H1 (cell line): ENCODE data around the gene SLC3A2. TPM values are rescaled to one million over a fixed set of nuclear protein-coding genes. Genes with fewer than 3 reads are reported as not detected.
A peak's percentile ranks its signal among the peaks of the same experiment; 100 is the strongest.

Experiments
- CTCF ChIA-PET: fragments of 300-600 bp; sonication (Branson Sonifier 250); formaldehyde crosslinking; loops from one replicate; lab custom pipeline; 2021; ENCODE audit not compliant: partially characterized antibody; lab: Charles Lee
- POLR2A ChIA-PET: fragments of 300-600 bp; sonication (Branson Sonifier 250); formaldehyde crosslinking; loops from one replicate; lab custom pipeline; 2021; ENCODE audit warnings: inconsistent platforms; ENCODE audit not compliant: partially characterized antibody; lab: Charles Lee
- DNase-seq, 2 experiments: peaks; one replicate each; pipeline versions ENCODE4 v3.0.0 to v3.0.0-alpha.2; 2010 to 2022; ENCODE audit warnings: low spot score in 2 of 2, low read depth in 1 of 2, mixed read lengths in 1 of 2
- FAIRE-seq: peaks from 2 replicates; lab custom pipeline; 2011; peaks lifted over from hg19 to GRCh38; lab: Jason Lieb, UNC
- H2AFZ ChIP-seq: 2 replicates; pipeline ENCODE4 v1.8.1; 2012; ENCODE audit warnings: low read length, inconsistent platforms
- H2AK5ac ChIP-seq: 2 replicates; pipeline ENCODE4 v1.6.1; 2013; ENCODE audit warnings: low read depth, low read length
- H2BK120ac ChIP-seq: replicated peaks from 2 replicates; pipeline ENCODE3; 2013; ENCODE audit warnings: low read depth, low read length, inconsistent platforms
- H2BK12ac ChIP-seq: 2 replicates; pipeline ENCODE4 v1.6.1; 2013; ENCODE audit warnings: low read depth, low read length
- H2BK15ac ChIP-seq: 2 replicates; pipeline ENCODE4 v1.6.1; 2013; ENCODE audit warnings: low read length
- H2BK20ac ChIP-seq: 2 replicates; pipeline ENCODE4 v1.6.1; 2013; ENCODE audit warnings: low read length
- H2BK5ac ChIP-seq: 2 replicates; pipeline ENCODE4 v1.6.1; 2013; ENCODE audit warnings: low read depth, low read length
- H3K14ac ChIP-seq: 2 replicates; pipeline ENCODE4 v1.6.1; 2013; ENCODE audit warnings: inconsistent platforms; ENCODE audit not compliant: insufficient read length
- H3K18ac ChIP-seq: 2 replicates; pipeline ENCODE4 v1.6.1; 2013; ENCODE audit warnings: low read length; ENCODE audit errors: extremely low read depth
- H3K23ac ChIP-seq: 2 replicates; pipeline ENCODE4 v1.6.1; 2013; ENCODE audit warnings: inconsistent platforms; ENCODE audit not compliant: insufficient read length
- H3K23me2 ChIP-seq: 2 replicates; pipeline ENCODE4 v1.6.1; 2013; ENCODE audit warnings: low read depth, low read length
- H3K27ac ChIP-seq: 2 replicates; pipeline ENCODE4 v1.6.1; 2011; ENCODE audit warnings: low read depth, low read length, inconsistent platforms
- H3K27me3 ChIP-seq, 4 experiments: replicated peaks in 1 of 4; 1 replicate in 1 of 4; 2 replicates in 3 of 4; pipeline versions ENCODE4 v1.6.1 to v1.8.1; 2011 to 2013; ENCODE audit warnings: low read length in 3 of 4, mild to moderate bottlenecking in 3 of 4, inconsistent platforms in 2 of 4, mixed read lengths in 2 of 4, moderate library complexity in 1 of 4; ENCODE audit not compliant: control insufficient read depth in 3 of 4, insufficient read depth in 3 of 4; ENCODE audit errors: extremely low read depth in 1 of 4
- H3K36me3 ChIP-seq, 4 experiments: 2 replicates each; pipeline versions ENCODE4 v1.6.1 to v1.8.1; 2011 to 2013; ENCODE audit warnings: mild to moderate bottlenecking in 4 of 4, low read length in 3 of 4, moderate library complexity in 2 of 4, control low read depth in 1 of 4, inconsistent platforms in 1 of 4; ENCODE audit not compliant: insufficient read depth in 4 of 4, control insufficient read depth in 2 of 4
- H3K4ac ChIP-seq: replicated peaks from 2 replicates; pipeline ENCODE3; 2013; ENCODE audit warnings: low read length, low read depth, mixed read lengths, inconsistent platforms; ENCODE audit not compliant: insufficient read length
- H3K4me1 ChIP-seq, 4 experiments: replicated peaks in 1 of 4; 1 replicate in 1 of 4; 2 replicates in 3 of 4; pipeline versions ENCODE4 v1.6.1 to v1.8.1; 2011 to 2013; ENCODE audit warnings: low read length in 3 of 4, inconsistent platforms in 2 of 4, mixed read lengths in 1 of 4; ENCODE audit not compliant: insufficient read depth in 4 of 4, control insufficient read depth in 3 of 4
- H3K4me2 ChIP-seq, 2 experiments: 2 replicates each; pipeline versions ENCODE4 v1.6.1 to v1.8.1; 2011 to 2013; ENCODE audit warnings: low read depth in 2 of 2, low read length in 2 of 2, control low read depth in 1 of 2, inconsistent platforms in 1 of 2, mild to moderate bottlenecking in 1 of 2; ENCODE audit not compliant: insufficient read depth in 1 of 2
- H3K4me3 ChIP-seq, 4 experiments: fragments of 200-600, 300-600 bp in 1 of 4; sonication (generic), shearing (Covaris generic), sonication (Bioruptor Twin) in 1 of 4; 2 replicates each; pipeline versions ENCODE4 v1.5.1 to v1.8.1; 2011 to 2016; ENCODE audit warnings: low read length in 4 of 4, low read depth in 3 of 4, control low read depth in 2 of 4, inconsistent platforms in 2 of 4, mild to moderate bottlenecking in 2 of 4, mixed read lengths in 1 of 4, moderate library complexity in 1 of 4; ENCODE audit not compliant: insufficient read depth in 2 of 4; ENCODE audit errors: extremely low read depth in 1 of 4
- H3K56ac ChIP-seq: replicated peaks from 2 replicates; pipeline ENCODE3; 2013; ENCODE audit warnings: low read depth, mild to moderate bottlenecking, mixed read lengths, low read length, inconsistent platforms; ENCODE audit not compliant: insufficient read length
- H3K79me1 ChIP-seq: 2 replicates; pipeline ENCODE4 v1.6.1; 2013; ENCODE audit warnings: low read depth, low read length, control low read depth
- H3K79me2 ChIP-seq, 2 experiments: 2 replicates each; pipeline versions ENCODE4 v1.6.1 to v1.8.1; 2012 to 2013; ENCODE audit warnings: low read length in 2 of 2, mild to moderate bottlenecking in 2 of 2, inconsistent platforms in 1 of 2; ENCODE audit not compliant: insufficient read depth in 2 of 2, control insufficient read depth in 1 of 2
- H3K9ac ChIP-seq, 4 experiments: replicated peaks in 1 of 4; 1 replicate in 1 of 4; 2 replicates in 3 of 4; pipeline versions ENCODE4 v1.6.1 to v1.8.1; 2011 to 2013; ENCODE audit warnings: low read depth in 3 of 4, low read length in 3 of 4, control low read depth in 2 of 4, mild to moderate bottlenecking in 2 of 4, moderate library complexity in 2 of 4, inconsistent platforms in 1 of 4; ENCODE audit errors: extremely low read depth in 1 of 4
- H3K9me3 ChIP-seq, 2 experiments: 2 replicates each; pipeline versions ENCODE4 v1.6.1 to v1.8.1; 2012 to 2013; ENCODE audit warnings: mild to moderate bottlenecking in 2 of 2, moderate library complexity in 2 of 2, control low read depth in 1 of 2, inconsistent platforms in 1 of 2, low read depth in 1 of 2, low read length in 1 of 2, mixed read lengths in 1 of 2; ENCODE audit not compliant: insufficient read depth in 2 of 2
- H4K20me1 ChIP-seq, 2 experiments: replicated peaks in 1 of 2; 2 replicates each; pipeline versions ENCODE3 to v1.8.1; 2011 to 2013; ENCODE audit warnings: inconsistent platforms in 2 of 2, low read length in 2 of 2, mild to moderate bottlenecking in 1 of 2; ENCODE audit not compliant: insufficient read depth in 2 of 2, control insufficient read depth in 1 of 2
- H4K5ac ChIP-seq: 2 replicates; pipeline ENCODE4 v1.6.1; 2013; ENCODE audit warnings: low read length, low read depth, mixed read lengths, inconsistent platforms; ENCODE audit not compliant: insufficient read length
- H4K8ac ChIP-seq: 2 replicates; pipeline ENCODE4 v1.8.0; 2013; ENCODE audit warnings: mild to moderate bottlenecking, moderate library complexity, low read length, inconsistent platforms; ENCODE audit not compliant: insufficient read depth; ENCODE audit errors: extremely low read depth
- H4K91ac ChIP-seq: replicated peaks from 2 replicates; pipeline ENCODE3; 2013; ENCODE audit warnings: low read length, mixed read lengths, inconsistent platforms; ENCODE audit not compliant: insufficient read length
- CBX8 ChIP-seq: fragments of 300-800, 300-1000 bp; sonication (generic); IDR thresholded peaks from 2 replicates; pipeline ENCODE4 v1.7.1; 2016; ENCODE audit warnings: low read depth, low read length, borderline replicate concordance
- CHD2 ChIP-seq: IDR thresholded peaks from 2 replicates; pipeline ENCODE4 v1.6.1; 2012; ENCODE audit warnings: low read length, improper control_type of control experiment
- WGBS, 2 experiments: shearing (Covaris generic) in 1 of 2; methylation state at CpG; one replicate each; pipeline versions ENCODE4 v1.1.6 to v1.1.7; 2013 to 2015; ENCODE audit warnings: low lambda C conversion rate in 2 of 2, mixed read lengths in 2 of 2, inconsistent platforms in 1 of 2, low coverage in 1 of 2, missing lambda C conversion rate in 1 of 2; ENCODE audit not compliant: insufficient replicate concordance in 2 of 2, insufficient coverage in 1 of 2, insufficient read length in 1 of 2; ENCODE audit errors: extremely low coverage in 1 of 2, missing lambda C conversion rate in 1 of 2; 5-methylcytosine and 5-hydroxymethylcytosine counted together
- polyA plus RNA-seq, 7 experiments: library from polyadenylated mRNA; depleted of rRNA in 3 of 7; stranded (reverse) in 5 of 7; unstranded in 2 of 7; fragments of >200 nt in 5 of 7; fragments of 200-250 nt in 2 of 7; gene quantifications; 1 replicate in 5 of 7; 2 replicates in 1 of 7; 4 replicates in 1 of 7; pipeline versions ENCODE4 v1.2.1 to v1.2.3, GENCODE V29; 2011 to 2013; ENCODE audit warnings: missing spikeins in 2 of 7, mixed read lengths in 2 of 7
- total RNA-seq: library from RNA; stranded (reverse); fragmentation: NEBNext Ultra II Directional; extraction: Animal tissue kit (Norgen Biotek cat#: 25700); gene quantifications from 2 replicates; pipeline ENCODE4 v1.2.1, GENCODE V29; 2021

SLC3A2 gene
- total and polyA plus RNA-seq, 2 of the 8 experiments (the other 6 are each of a cell fraction or from before 2014, with no cell fraction given): 410 to 435 TPM

GRCh38 chr11:62931499-62932278 lies 51.0 kb downstream of the SLC3A2 start:
- Histone ChIP-seq H4K20me1 (peaks cover 0 to 2% of the 10 kb centered on the region in 2 experiments), H2BK120ac (no peak overlapping the region), H2BK20ac (no peak overlapping the region), H4K8ac (no peak overlapping the region), H3K56ac (no peak overlapping the region), H4K5ac (no peak overlapping the region), H3K4me3 (no peak overlapping the region), H3K9ac (no peak overlapping the region), H3K14ac (no peak overlapping the region), H3K4me1 (peaks cover 6 to 14% (median 9%) of the 10 kb centered on the region in 4 experiments; a peak in 5 of 7 replicates), H3K23ac (no peak overlapping the region), H3K4me2 (no peak overlapping the region), H2BK12ac (no peak overlapping the region), H2AFZ (no peak overlapping the region), H2AK5ac (peak overlapping the region; percentile 55; the same call in 1 of the 2 replicates), H3K27me3 (peaks cover 10 to 26% (median 21%) of the 10 kb centered on the region in 4 experiments), H3K23me2 (peaks cover 6% of the 10 kb centered on the region; the same call in 1 of the 2 replicates), H4K91ac (no peak overlapping the region), H3K18ac (no peak overlapping the region), H3K9me3 (no peaks in the 10 kb centered on the region), H3K79me1 (no peaks in the 10 kb centered on the region), H3K27ac (no peak overlapping the region), H3K79me2 (no peaks in the 10 kb centered on the region), H3K4ac (no peak overlapping the region), H2BK15ac (no peak overlapping the region), H2BK5ac (no peak overlapping the region), H3K36me3 (no peaks in the 10 kb centered on the region)
- POLR2A ChIA-PET: interaction anchor here (0.6 to 2.9 kb wide), 3 partner anchors 10 to 142 kb away, joined by 3 to 9 read pairs (median 3); no protein-coding TSS in a partner anchor
- DNase-seq (no peak), FAIRE-seq (no peak)
- 66% methylated on average over 8 of the region's 8 CpGs; no CpG with 5 or more reads in 1 of the 2 experiments for WGBS, 2 experiments
- CTCF ChIA-PET: interaction anchor here (0.6 to 13.9 kb wide), 10 partner anchors 10 to 92 kb away, joined by 3 to 230 read pairs (median 8); no protein-coding TSS in a partner anchor
- no peak for TF ChIP-seq CBX8
- TF ChIP-seq CHD2: no peak
